C4-2B (cell line): Measurements from ENCODE around the gene TRIO.

Experiments
- ZFX ChIP-seq: fragments of 450-650 bp; IDR thresholded peaks from 2 replicates; pipeline ENCODE4 v1.6.1; 2017
- TF ChIP-seq, protein P1 (sequence below): fragments of 450-650 bp; conservative IDR thresholded peaks from 2 replicates; pipeline ENCODE4 v1.5.1; 2017; ENCODE audit warnings: mild to moderate bottlenecking

GRCh38 chr5:14226992-14227391, 83.8 kb downstream of the TRIO start:
- TF ChIP-seq, protein P1, sequence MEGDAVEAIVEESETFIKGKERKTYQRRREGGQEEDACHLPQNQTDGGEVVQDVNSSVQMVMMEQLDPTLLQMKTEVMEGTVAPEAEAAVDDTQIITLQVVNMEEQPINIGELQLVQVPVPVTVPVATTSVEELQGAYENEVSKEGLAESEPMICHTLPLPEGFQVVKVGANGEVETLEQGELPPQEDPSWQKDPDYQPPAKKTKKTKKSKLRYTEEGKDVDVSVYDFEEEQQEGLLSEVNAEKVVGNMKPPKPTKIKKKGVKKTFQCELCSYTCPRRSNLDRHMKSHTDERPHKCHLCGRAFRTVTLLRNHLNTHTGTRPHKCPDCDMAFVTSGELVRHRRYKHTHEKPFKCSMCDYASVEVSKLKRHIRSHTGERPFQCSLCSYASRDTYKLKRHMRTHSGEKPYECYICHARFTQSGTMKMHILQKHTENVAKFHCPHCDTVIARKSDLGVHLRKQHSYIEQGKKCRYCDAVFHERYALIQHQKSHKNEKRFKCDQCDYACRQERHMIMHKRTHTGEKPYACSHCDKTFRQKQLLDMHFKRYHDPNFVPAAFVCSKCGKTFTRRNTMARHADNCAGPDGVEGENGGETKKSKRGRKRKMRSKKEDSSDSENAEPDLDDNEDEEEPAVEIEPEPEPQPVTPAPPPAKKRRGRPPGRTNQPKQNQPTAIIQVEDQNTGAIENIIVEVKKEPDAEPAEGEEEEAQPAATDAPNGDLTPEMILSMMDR = no peak
- no peak for TF ChIP-seq ZFX
